GM12873 (cell line): ENCODE data around the gene OR2L8.

Source experiments
- CTCF ChIP-seq: IDR thresholded peaks from 2 replicates; pipeline ENCODE4 v1.5.1; 2012; ENCODE audit warnings: low read depth, mild to moderate bottlenecking, moderate library complexity, low read length, control low read depth; ENCODE audit not compliant: insufficient read depth; ENCODE audit errors: missing control alignments

The OR2L8 gene

GRCh38 chr1:247936965-247937734 lies 11.5 kb upstream of the OR2L8 start:
- TF ChIP-seq CTCF, result peak; percentile 89

- no peak for TF ChIP-seq CTCF
Observed at GRCh38 chr1:247942624-247943023, 6.0 kb upstream of the OR2L8 start.

- no peak for TF ChIP-seq CTCF
Observed at GRCh38 chr1:247953408-247953807, 4.8 kb downstream of the OR2L8 start.

GRCh38 chr1:247961791-247962190 lies 13.1 kb downstream of the OR2L8 start:
- TF ChIP-seq CTCF, result no peak

GRCh38 chr1:247962911-247963588 lies 14.4 kb downstream of the OR2L8 start:
- no peak for TF ChIP-seq CTCF

GRCh38 chr1:247964933-247965332 lies 16.3 kb downstream of the OR2L8 start, which contains the start of gene OR2AK2:
Gene OR2AK2 (plus strand): TSS chr1:247965233. CDS start chr1:247965377, 144 bp downstream.
- no peak for TF ChIP-seq CTCF

- TF ChIP-seq CTCF, result no peak
Observed at GRCh38 chr1:247966532-247967204, 18.0 kb downstream of the OR2L8 start.
